ENCODE measurements around the gene NUP214. TPM values are rescaled to one million over a fixed set of nuclear protein-coding genes. Genes with fewer than 3 reads are reported as not detected.
A peak's percentile ranks its signal among the peaks of the same experiment; 100 is the strongest.
"Not testable (repeated sequence)": the region's sequence is repeated elsewhere in the genome, so short reads cannot be mapped to it uniquely, and the experiment has no call there.

The NUP214 gene
- total RNA-seq, 2 donors from 2014 or later = 29.5 to 31.6 TPM

GRCh38 chr9:131099102-131099606, 26.2 kb upstream of the NUP214 start:
- TF ChIP-seq, protein P1, sequence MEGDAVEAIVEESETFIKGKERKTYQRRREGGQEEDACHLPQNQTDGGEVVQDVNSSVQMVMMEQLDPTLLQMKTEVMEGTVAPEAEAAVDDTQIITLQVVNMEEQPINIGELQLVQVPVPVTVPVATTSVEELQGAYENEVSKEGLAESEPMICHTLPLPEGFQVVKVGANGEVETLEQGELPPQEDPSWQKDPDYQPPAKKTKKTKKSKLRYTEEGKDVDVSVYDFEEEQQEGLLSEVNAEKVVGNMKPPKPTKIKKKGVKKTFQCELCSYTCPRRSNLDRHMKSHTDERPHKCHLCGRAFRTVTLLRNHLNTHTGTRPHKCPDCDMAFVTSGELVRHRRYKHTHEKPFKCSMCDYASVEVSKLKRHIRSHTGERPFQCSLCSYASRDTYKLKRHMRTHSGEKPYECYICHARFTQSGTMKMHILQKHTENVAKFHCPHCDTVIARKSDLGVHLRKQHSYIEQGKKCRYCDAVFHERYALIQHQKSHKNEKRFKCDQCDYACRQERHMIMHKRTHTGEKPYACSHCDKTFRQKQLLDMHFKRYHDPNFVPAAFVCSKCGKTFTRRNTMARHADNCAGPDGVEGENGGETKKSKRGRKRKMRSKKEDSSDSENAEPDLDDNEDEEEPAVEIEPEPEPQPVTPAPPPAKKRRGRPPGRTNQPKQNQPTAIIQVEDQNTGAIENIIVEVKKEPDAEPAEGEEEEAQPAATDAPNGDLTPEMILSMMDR (IDR thresholded peaks at IDR 0.05) = no peak
- H3K27ac ChIP-seq = no peak overlapping the region
- H3K27me3 ChIP-seq = no peaks in the 10 kb centered on the region
- H3K4me1 ChIP-seq = peaks cover 0 to 66% of the 10 kb centered on the region in 2 donors
- no peaks in the 10 kb centered on the region for H3K9me3 ChIP-seq
- DNase-seq (ENCODE audit: low spot score) = no peak
- no peaks in the 10 kb centered on the region for H3K36me3 ChIP-seq
- no peak overlapping the region for H3K4me3 ChIP-seq

DNA sequence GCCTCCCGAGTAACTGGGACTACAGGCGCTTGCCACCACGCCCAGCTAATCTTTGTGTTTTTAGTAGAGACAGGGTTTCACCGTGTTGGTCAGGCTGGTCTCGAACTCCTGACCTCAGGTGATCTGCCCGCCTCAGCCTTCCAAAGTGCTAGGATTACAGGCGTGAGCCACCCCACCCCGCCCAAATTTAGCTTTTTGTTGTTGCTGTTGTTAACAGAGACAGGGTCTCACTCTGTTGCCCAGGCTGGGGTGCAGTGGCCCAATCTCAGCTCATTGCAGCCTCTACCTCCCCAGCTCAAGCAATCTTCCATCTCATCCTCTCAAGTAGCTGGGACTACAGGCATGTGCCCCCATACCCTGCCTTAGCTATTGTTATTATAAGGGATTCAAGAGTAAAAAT, 25.5 kb upstream of the NUP214 start:
- H3K4me1 ChIP-seq = peaks cover 0 to 66% of the 10 kb centered on the region in 2 donors
- not testable (repeated sequence) for H3K9me3 ChIP-seq, H3K27ac ChIP-seq

GRCh38 chr9:131100445-131100844, 24.9 kb upstream of the NUP214 start:
- DNase-seq (ENCODE audit: low spot score) = no peak
- no peak overlapping the region for H3K27ac ChIP-seq
- H3K9me3 ChIP-seq = no peaks in the 10 kb centered on the region
- TF ChIP-seq, protein P1 (IDR thresholded peaks at IDR 0.05) = no peak
- peaks cover 0 to 62% of the 10 kb centered on the region in 2 donors for H3K4me1 ChIP-seq
- no peaks in the 10 kb centered on the region for H3K27me3 ChIP-seq
- no peak overlapping the region for H3K4me3 ChIP-seq
- no peaks in the 10 kb centered on the region for H3K36me3 ChIP-seq

More for the DNA sequence above, 25.5 kb upstream of the NUP214 start:
- H3K4me3 ChIP-seq; H3K27me3 ChIP-seq; H3K36me3 ChIP-seq; DNase-seq (ENCODE audit: low spot score): not testable (repeated sequence)

DNA sequence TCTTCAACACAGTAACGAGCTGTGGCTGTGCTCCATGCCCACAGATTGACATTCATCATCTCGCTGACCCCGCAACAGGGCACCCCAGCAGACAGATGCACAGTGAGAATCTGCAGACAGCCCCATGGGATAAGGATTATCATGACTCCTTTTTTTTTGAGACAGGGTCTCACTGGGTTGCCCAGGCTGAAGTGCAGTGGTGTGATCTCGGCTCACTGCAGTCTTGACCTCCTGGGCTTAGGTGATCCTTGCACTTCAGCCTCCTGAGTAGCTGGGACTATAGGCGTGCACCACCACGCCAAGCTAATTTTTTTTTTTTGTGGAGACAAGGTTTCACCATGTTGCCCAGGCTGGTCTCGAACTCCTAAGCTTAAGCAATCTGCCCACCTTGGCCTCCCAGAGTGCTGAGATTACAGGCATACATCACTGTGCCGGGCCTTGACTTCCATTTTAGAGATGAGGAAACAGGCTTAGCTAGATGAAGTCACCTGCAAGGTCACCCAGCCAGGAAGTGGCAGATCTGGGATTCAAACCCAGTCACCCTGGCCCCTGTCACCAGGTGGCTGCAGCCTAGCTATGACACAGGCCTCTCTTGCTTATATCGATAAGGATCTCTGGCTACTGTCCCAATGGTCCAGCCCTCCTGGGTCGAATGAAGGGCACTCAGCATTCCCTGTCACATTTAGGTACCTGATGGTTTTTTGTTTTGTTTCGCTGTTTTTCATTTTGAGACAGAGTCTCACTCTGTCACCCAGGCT, 24.0 kb upstream of the NUP214 start:
- TF ChIP-seq, protein P1 (IDR thresholded peaks at IDR 0.05) = no peak
- peaks cover 0 to 55% of the 10 kb centered on the region in 2 donors for H3K4me1 ChIP-seq

DNA sequence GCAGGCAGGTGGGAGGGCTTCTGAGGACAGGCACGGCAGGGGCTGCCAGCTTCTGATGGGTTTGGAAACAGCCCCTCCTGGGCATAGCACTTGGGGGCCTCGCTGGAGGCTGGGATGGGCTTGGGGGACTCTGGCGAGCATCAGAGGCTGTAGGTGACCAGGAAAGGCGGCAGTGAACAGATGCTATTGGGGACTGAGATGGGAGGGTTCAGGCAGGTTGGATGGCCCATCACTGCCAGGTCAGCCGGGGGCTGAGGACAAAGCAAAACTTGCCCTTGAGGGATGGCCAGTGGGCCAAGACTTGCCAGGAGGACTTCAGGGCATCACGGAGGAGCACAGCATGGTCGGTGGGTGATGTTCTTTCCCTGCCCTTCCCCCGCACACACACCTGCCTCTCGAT, 22.4 kb upstream of the NUP214 start:
- H3K27me3 ChIP-seq = no peaks in the 10 kb centered on the region
- peaks cover 0 to 62% of the 10 kb centered on the region in 2 donors for H3K4me1 ChIP-seq
- no peaks in the 10 kb centered on the region for H3K9me3 ChIP-seq
- peak overlapping the region in 1 of 2 donors; percentile 9 for H3K4me3 ChIP-seq
- DNase-seq (ENCODE audit: low spot score) = no peak
- TF ChIP-seq, protein P1 (IDR thresholded peaks at IDR 0.05) = no peak
- no peaks in the 10 kb centered on the region for H3K36me3 ChIP-seq
- H3K27ac ChIP-seq = peak overlapping the region; percentile 48 to 62

More for the DNA sequence above, 24.0 kb upstream of the NUP214 start:
- Histone ChIP-seq H3K27ac (no peak overlapping the region), H3K36me3 (no peaks in the 10 kb centered on the region), H3K27me3 (no peaks in the 10 kb centered on the region), H3K9me3 (no peaks in the 10 kb centered on the region), H3K4me3 (no peak overlapping the region)
- no peak for DNase-seq (ENCODE audit: low spot score)

DNA sequence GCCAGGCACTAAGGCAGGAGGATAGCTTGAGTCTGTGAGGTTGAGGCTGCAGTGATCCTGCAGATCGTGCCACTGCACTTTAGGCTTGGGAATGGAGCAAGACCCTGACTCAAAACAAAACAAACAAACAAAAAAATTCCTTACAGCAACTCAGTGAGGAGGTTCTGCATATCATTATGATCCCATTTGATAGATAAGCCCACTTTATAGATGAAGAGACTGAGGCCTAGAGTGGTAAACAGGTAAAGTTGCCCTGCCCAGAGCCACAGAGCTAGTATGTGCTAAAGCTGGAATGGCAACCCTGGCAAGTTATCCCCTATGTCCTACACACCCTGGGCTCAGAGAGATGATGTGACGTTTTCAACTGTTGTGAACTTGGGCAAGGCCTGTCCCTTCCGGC, 21.9 kb upstream of the NUP214 start:
- Histone ChIP-seq H3K36me3 (no peaks in the 10 kb centered on the region), H3K27ac (no peak overlapping the region), H3K27me3 (no peaks in the 10 kb centered on the region), H3K4me3 (no peak overlapping the region), H3K4me1 (peaks cover 0 to 61% of the 10 kb centered on the region in 2 donors), H3K9me3 (no peaks in the 10 kb centered on the region)
- TF ChIP-seq, protein P1 (IDR thresholded peaks at IDR 0.05) = no peak
- DNase-seq (ENCODE audit: low spot score) = no peak
